Measurements from ENCODE around the gene SEC14L5. TPM values are rescaled to one million over a fixed set of nuclear protein-coding genes. Genes with fewer than 3 reads are reported as not detected.

SEC14L5 gene
- total and polyA plus RNA-seq, 2 experiments from 2014 or later: 2.6 to 5.9 TPM

- TF ChIP-seq, protein P1, sequence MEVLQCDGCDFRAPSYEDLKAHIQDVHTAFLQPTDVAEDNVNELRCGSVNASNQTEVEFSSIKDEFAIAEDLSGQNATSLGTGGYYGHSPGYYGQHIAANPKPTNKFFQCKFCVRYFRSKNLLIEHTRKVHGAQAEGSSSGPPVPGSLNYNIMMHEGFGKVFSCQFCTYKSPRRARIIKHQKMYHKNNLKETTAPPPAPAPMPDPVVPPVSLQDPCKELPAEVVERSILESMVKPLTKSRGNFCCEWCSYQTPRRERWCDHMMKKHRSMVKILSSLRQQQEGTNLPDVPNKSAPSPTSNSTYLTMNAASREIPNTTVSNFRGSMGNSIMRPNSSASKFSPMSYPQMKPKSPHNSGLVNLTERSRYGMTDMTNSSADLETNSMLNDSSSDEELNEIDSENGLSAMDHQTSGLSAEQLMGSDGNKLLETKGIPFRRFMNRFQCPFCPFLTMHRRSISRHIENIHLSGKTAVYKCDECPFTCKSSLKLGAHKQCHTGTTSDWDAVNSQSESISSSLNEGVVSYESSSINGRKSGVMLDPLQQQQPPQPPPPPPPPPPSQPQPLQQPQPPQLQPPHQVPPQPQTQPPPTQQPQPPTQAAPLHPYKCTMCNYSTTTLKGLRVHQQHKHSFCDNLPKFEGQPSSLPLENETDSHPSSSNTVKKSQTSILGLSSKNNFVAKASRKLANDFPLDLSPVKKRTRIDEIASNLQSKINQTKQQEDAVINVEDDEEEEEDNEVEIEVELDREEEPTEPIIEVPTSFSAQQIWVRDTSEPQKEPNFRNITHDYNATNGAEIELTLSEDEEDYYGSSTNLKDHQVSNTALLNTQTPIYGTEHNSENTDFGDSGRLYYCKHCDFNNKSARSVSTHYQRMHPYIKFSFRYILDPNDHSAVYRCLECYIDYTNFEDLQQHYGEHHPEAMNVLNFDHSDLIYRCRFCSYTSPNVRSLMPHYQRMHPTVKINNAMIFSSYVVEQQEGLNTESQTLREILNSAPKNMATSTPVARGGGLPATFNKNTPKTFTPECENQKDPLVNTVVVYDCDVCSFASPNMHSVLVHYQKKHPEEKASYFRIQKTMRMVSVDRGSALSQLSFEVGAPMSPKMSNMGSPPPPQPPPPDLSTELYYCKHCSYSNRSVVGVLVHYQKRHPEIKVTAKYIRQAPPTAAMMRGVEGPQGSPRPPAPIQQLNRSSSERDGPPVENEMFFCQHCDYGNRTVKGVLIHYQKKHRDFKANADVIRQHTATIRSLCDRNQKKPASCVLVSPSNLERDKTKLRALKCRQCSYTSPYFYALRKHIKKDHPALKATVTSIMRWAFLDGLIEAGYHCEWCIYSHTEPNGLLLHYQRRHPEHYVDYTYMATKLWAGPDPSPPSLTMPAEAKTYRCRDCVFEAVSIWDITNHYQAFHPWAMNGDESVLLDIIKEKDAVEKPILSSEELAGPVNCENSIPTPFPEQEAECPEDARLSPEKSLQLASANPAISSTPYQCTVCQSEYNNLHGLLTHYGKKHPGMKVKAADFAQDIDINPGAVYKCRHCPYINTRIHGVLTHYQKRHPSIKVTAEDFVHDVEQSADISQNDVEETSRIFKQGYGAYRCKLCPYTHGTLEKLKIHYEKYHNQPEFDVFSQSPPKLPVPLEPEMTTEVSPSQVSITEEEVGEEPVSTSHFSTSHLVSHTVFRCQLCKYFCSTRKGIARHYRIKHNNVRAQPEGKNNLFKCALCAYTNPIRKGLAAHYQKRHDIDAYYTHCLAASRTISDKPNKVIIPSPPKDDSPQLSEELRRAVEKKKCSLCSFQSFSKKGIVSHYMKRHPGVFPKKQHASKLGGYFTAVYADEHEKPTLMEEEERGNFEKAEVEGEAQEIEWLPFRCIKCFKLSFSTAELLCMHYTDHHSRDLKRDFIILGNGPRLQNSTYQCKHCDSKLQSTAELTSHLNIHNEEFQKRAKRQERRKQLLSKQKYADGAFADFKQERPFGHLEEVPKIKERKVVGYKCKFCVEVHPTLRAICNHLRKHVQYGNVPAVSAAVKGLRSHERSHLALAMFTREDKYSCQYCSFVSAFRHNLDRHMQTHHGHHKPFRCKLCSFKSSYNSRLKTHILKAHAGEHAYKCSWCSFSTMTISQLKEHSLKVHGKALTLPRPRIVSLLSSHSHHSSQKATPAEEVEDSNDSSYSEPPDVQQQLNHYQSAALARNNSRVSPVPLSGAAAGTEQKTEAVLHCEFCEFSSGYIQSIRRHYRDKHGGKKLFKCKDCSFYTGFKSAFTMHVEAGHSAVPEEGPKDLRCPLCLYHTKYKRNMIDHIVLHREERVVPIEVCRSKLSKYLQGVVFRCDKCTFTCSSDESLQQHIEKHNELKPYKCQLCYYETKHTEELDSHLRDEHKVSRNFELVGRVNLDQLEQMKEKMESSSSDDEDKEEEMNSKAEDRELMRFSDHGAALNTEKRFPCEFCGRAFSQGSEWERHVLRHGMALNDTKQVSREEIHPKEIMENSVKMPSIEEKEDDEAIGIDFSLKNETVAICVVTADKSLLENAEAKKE (CRISPR knock-in tag; IDR thresholded peaks at IDR 0.05): no peak
- TF ChIP-seq EZH2phosphoT487 (IDR thresholded peaks at IDR 0.05; ENCODE audit: unreplicated experiment) (no peak), NANOG (IDR thresholded peaks at IDR 0.05; ENCODE audit: borderline replicate concordance) (no peak), ZNF331 (CRISPR knock-in tag; IDR thresholded peaks at IDR 0.05; ENCODE audit: low read depth) (no peak), EZH2 (IDR thresholded peaks at IDR 0.05; ENCODE audit: low read depth, unreplicated experiment) (no peak), STAT1 (IDR thresholded peaks at IDR 0.05; ENCODE audit: unreplicated experiment) (no peak), CREB1 (CRISPR knock-in tag; IDR thresholded peaks at IDR 0.05; ENCODE audit: low read depth) (no peak), POLR2AphosphoS5 (IDR thresholded peaks at IDR 0.05; ENCODE audit: low read depth) (no peak), ETS1 (IDR thresholded peaks at IDR 0.05) (no peak), JUNB (IDR thresholded peaks at IDR 0.05; ENCODE audit: unreplicated experiment) (no peak)
Measured at GRCh38 chr16:4923853-4924252, 34.3 kb upstream of the SEC14L5 start (continued).
